ENCODE data around the gene STX8.

STX8 gene

GRCh38 chr17:9367156-9367555, 208.5 kb downstream of the STX8 start:
- no peak overlapping the region for H3K4me3 ChIP-seq (ENCODE audit: low read length)
- TF ChIP-seq, protein P1, sequence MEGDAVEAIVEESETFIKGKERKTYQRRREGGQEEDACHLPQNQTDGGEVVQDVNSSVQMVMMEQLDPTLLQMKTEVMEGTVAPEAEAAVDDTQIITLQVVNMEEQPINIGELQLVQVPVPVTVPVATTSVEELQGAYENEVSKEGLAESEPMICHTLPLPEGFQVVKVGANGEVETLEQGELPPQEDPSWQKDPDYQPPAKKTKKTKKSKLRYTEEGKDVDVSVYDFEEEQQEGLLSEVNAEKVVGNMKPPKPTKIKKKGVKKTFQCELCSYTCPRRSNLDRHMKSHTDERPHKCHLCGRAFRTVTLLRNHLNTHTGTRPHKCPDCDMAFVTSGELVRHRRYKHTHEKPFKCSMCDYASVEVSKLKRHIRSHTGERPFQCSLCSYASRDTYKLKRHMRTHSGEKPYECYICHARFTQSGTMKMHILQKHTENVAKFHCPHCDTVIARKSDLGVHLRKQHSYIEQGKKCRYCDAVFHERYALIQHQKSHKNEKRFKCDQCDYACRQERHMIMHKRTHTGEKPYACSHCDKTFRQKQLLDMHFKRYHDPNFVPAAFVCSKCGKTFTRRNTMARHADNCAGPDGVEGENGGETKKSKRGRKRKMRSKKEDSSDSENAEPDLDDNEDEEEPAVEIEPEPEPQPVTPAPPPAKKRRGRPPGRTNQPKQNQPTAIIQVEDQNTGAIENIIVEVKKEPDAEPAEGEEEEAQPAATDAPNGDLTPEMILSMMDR (conservative IDR thresholded peaks at IDR 0.05; ENCODE audit: low read length): no peak

DNA sequence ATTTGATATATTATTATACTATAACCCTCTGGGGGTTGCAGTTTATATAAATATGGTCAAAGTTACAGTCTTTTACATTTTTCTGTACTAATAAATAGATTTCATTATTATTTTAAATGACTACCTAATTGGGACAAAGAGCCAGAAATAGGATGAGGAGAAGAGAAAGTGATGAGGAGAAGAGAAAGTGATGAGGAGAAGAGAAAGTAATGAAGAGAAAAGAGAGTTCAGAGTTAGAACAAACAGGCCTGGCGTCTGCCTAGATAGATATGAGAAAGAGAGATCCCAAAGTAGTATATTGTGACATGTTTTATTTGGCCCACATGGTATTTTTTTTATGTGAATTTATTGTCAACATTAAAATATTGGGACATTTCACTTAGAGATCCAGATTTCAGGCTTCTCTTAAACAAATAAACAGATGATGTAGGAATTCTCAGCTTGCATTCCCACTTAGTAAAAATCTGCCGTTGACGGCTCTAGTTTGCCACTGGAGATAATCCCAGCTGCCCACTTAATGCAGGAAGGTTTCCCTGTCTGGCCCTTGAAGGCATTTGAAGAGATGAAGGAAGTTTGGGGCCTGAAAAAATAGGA, 210.7 kb downstream of the STX8 start:
- H3K4me3 ChIP-seq (ENCODE audit: low read length): no peak overlapping the region
- TF ChIP-seq, protein P1 (conservative IDR thresholded peaks at IDR 0.05; ENCODE audit: low read length): no peak
- DNase-seq (ENCODE audit: low read depth): peak; percentile 72

More at GRCh38 chr17:9367156-9367555, 208.5 kb downstream of the STX8 start:
- no peak for DNase-seq (ENCODE audit: low read depth)

DNA sequence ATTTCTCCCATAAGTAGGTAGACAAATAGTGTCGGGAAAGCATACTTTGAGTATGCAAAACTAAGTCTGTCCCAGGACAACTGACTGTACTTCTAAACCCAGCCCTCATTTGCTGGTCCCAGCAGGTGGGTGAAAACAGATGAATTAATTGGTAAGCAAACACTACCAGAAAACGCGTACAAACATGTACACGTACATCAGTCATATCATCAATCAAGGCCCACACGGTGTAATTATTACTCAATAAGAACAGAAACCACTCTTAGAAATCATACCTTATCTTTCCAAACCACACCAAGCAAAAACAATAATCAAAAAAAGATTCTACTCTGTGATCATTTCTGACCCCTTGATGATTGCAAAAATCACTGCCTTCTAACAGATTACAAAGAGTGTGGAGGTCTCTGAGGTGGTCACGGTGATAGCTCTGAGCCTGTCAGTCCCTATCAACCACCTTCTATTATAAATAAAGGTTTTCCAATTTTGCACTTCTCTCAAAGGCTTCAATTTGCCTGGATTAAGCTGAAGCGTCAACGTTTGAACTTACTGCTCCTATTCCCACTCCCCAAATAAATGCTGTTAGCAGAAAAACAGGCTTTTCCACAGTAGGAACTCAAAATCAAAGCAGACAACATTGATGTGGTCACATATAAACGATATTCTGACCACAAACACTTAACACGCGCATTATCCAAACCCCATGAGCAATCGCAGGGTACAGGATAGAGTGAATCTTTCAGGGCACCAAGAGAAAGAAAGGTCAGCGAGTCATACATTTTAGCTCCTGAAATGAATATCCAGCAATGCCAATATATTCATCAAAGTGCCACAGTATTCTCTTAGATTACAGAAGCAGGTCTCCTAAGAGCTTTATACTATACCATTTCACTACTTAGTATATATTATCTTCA, 211.9 kb downstream of the STX8 start:
- no peak for DNase-seq (ENCODE audit: low read depth)
- no peak overlapping the region for H3K4me3 ChIP-seq (ENCODE audit: low read length)
- TF ChIP-seq, protein P1 (conservative IDR thresholded peaks at IDR 0.05; ENCODE audit: low read length): no peak

DNA sequence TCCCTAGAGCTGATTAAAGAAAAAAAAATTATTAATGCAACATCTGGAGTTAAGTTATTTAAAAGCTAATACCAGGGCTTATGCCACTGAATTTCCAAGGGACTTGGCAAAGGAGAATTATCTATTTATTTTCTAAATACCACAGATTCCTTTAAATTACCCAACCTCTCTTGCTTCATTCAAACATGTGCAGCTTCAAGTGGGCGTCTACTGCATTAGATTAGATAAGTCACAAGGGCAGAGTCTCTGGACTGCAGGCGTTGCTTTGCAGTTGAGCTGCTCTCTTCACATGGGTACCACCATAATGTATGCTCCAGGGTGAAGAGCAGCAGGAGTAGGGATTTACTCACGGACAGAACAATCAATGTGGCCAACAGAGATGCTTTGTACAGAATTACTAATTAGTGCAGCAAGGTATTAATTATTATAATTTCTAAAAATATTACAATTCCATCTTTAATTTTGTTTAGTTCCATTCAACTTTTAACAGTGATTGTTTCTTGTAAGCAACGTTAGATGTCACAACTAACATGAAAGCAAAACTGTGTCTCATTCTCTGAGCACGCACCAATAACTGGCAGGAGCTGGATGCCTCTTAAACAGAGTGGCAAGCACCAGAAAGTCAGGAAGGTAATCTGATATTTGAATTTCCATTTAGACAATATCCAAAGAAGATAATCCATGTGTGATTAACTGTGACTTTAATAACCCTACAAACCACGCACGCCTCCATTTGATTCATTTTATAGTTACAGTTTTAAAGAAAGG, 214.2 kb downstream of the STX8 start:
- TF ChIP-seq, protein P1 (conservative IDR thresholded peaks at IDR 0.05; ENCODE audit: low read length): no peak
- peak; percentile 93 for DNase-seq (ENCODE audit: low read depth)
- peak overlapping the region; percentile 40; the same call in 1 of the 2 replicates for H3K4me3 ChIP-seq (ENCODE audit: low read length)

- TF ChIP-seq, protein P1 (conservative IDR thresholded peaks at IDR 0.05; ENCODE audit: low read length): no peak
- DNase-seq (ENCODE audit: low read depth): peak; percentile 91
- peak overlapping the region; percentile 40 for H3K4me3 ChIP-seq (ENCODE audit: low read length)
Measured at GRCh38 chr17:9360677-9361081, 214.9 kb downstream of the STX8 start.

DNA sequence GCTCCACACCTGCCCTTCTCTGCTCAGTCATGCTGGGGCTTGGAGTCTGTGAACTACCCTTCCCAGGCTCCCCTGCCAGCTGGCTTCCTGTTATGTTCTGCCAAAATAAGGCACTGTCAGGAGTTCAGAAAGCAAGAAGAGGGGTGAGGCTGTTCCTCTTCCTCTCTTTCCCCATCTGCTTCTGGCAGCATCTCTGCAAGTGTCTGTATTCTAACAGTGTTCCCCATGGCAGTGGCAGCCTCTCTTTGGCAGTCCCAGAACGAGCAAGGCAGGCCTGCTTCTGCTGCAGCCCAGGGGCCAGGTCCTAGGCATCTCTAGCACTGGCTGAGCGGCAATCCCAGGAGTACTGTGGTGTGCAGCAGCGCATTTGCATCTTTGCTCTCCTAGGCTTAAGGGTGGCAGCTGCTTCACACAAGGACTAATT, 219.1 kb downstream of the STX8 start:
- no peak for DNase-seq (ENCODE audit: low read depth)
- TF ChIP-seq, protein P1 (conservative IDR thresholded peaks at IDR 0.05; ENCODE audit: low read length): no peak
- no peak overlapping the region for H3K4me3 ChIP-seq (ENCODE audit: low read length)
